ENCODE measurements around the gene LINC00237.

The LINC00237 gene

DNA sequence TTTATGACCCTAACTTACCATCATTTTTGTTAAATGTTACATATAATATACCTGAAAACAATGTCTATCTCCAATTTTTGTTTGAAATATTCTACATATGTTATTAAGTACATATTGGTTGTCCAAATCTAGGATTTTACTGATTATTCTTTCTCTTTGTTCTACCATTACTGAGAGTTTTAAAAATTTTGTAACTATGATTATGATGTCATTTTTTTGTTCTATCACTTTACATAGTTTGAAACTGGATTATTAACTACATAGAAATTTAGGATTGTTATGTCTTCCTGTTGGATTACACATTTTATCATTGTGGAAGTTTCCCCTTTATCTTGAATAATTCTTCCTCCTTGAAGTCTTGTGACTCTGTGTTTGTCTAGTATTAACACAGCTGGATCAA is 41.2 kb downstream of the LINC00237 start:
- TF ChIP-seq, protein P1, sequence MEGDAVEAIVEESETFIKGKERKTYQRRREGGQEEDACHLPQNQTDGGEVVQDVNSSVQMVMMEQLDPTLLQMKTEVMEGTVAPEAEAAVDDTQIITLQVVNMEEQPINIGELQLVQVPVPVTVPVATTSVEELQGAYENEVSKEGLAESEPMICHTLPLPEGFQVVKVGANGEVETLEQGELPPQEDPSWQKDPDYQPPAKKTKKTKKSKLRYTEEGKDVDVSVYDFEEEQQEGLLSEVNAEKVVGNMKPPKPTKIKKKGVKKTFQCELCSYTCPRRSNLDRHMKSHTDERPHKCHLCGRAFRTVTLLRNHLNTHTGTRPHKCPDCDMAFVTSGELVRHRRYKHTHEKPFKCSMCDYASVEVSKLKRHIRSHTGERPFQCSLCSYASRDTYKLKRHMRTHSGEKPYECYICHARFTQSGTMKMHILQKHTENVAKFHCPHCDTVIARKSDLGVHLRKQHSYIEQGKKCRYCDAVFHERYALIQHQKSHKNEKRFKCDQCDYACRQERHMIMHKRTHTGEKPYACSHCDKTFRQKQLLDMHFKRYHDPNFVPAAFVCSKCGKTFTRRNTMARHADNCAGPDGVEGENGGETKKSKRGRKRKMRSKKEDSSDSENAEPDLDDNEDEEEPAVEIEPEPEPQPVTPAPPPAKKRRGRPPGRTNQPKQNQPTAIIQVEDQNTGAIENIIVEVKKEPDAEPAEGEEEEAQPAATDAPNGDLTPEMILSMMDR (IDR thresholded peaks at IDR 0.05; ENCODE audit: extremely low read depth, insufficient read depth, missing control alignments), result no peak
- DNase-seq (ENCODE audit: low spot score), result no peak
- in situ Hi-C loops (cut with MboI; ENCODE audit: low pct_unique_long_range_greater_than_20kb, low sequenced_read_pairs, unreplicated experiment), result no loop called here

DNA sequence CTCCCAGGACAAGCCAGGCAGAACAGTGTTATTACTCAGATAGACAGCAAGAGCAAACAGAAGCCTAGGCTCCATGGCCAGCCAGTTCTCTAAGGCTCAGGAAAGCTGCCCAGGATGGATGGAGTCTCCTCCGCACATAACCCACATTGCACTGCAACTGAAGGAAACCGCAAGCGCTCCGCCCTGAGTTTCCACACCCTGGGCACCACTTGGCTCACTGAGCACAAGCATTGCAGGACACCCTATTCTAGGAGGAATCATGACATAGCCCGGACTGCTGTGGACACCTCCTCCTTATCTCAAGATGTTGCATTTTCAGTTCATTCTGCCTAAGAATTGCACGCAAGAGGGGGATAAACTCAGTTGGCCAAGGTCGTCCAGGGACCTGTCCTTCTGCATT is 42.9 kb downstream of the LINC00237 start:
- TF ChIP-seq, protein P1 (IDR thresholded peaks at IDR 0.05; ENCODE audit: extremely low read depth, insufficient read depth, missing control alignments), result no peak
- DNase-seq (ENCODE audit: low spot score), result no peak
- in situ Hi-C loops (cut with MboI; ENCODE audit: low pct_unique_long_range_greater_than_20kb, low sequenced_read_pairs, unreplicated experiment), result no loop called here

DNA sequence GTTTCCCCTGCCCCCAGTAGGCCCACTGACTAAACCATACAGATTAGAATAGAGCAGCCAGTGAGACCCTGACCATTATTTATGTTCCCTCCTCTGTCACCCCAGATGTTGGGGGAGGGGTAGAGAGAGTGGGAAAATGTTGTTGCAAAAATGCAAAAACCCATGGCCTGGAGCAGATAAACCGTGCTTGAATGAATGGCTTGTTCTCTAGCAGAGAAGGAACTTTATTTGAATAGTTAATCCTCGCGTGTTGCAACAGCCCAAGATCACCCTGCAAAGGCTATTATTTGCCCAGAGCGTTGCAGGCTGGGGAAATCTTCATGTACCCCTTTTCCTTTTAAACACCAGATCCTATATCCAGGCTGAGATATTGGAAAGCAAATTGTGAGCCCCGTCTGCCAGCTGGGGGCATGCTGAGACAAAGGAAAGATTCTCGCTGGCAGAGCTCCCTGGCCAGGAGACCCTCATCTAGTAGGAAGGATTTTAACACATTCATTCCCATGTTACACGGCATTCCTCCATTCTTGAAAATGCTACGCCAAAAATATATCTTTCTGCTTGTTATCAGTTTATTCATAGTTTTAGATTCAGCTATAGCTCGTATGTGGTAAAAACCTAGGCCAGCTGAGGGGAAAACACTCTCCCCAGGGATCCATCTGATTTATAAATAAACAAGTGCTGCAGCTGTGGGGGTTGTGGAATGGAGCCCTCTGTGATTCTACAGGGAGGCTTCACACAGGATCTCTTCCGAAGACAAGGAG is 53.0 kb downstream of the LINC00237 start:
- no peak for DNase-seq (ENCODE audit: low spot score)
- TF ChIP-seq, protein P1 (IDR thresholded peaks at IDR 0.05; ENCODE audit: extremely low read depth, insufficient read depth, missing control alignments), result no peak
- in situ Hi-C loops (cut with MboI; ENCODE audit: low pct_unique_long_range_greater_than_20kb, low sequenced_read_pairs, unreplicated experiment), result no loop called here

DNA sequence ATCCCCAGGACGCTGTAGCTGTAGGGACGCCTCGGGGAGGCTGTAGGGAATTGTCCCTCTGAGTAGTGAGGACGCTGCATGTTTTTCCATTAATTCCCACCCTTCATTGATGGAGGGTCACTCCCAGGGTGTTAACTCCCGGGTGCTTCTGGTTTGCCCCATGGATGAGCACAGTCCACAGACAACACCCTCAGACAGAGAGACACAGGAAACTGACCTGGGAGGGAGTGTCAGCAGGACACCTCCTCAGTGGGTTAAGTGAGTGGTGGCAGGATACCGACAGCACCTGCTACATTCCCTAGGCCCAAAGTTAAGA is 53.5 kb downstream of the LINC00237 start:
- in situ Hi-C loops (cut with MboI; ENCODE audit: low pct_unique_long_range_greater_than_20kb, low sequenced_read_pairs, unreplicated experiment), result no loop called here

DNA sequence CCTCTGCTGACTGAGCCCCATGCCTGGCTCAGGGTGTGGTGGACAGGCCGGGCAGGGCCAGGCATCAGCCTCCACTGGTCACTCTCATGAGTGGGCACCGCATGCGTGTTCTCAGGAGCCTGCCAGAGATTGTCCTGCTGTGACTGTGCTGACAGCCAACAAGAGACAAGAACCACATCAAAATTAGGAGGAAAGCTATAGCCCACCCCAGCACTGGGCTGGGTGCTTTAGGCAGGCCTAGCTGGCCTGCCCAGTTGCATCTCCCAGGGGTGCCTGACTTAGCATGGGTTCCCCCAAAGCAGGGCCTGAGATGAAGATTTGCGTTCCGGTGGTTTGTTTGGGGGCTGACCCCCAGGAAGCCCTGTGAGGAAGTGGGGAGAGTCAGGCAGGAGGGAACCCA is 53.9 kb downstream of the LINC00237 start:
- TF ChIP-seq, protein P1 (IDR thresholded peaks at IDR 0.05; ENCODE audit: extremely low read depth, insufficient read depth, missing control alignments), result no peak
- in situ Hi-C loops (cut with MboI; ENCODE audit: low pct_unique_long_range_greater_than_20kb, low sequenced_read_pairs, unreplicated experiment), result no loop called here
- no peak for DNase-seq (ENCODE audit: low spot score)

More for the DNA sequence above, 53.5 kb downstream of the LINC00237 start:
- TF ChIP-seq, protein P1 (IDR thresholded peaks at IDR 0.05; ENCODE audit: extremely low read depth, insufficient read depth, missing control alignments), result no peak
- DNase-seq (ENCODE audit: low spot score), result no peak

DNA sequence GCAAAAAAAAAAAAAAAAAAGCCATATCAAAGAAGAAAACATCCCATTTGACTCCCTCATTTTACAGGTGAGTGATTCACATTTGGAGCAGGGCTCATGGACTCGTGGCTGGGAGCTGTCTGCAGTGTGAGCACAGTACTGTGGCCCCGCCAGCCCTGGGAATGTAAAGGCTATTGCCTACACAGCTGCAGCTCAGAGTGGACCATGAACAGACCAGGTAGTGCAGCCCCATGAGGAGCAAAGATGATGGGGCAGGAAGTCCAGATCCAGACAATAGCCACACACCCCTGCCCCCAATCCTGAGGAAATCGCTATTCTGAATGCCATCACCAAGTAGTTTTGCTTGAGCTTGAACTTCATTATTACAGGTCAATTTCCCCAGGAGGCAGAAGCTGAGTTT is 55.4 kb downstream of the LINC00237 start:
- no peak for DNase-seq (ENCODE audit: low spot score)
- TF ChIP-seq, protein P1 (IDR thresholded peaks at IDR 0.05; ENCODE audit: extremely low read depth, insufficient read depth, missing control alignments), result no peak
- in situ Hi-C loops (cut with MboI; ENCODE audit: low pct_unique_long_range_greater_than_20kb, low sequenced_read_pairs, unreplicated experiment), result no loop called here

Data from GM13977 (cell line).